Activated T-cell treated with anti-CD3 and anti-CD28 coated beads, Interleukin-2, amount 50 U/mL, for 4 hours (primary cell): ENCODE results near the gene HHIPL1. TPM values are rescaled to one million over a fixed set of nuclear protein-coding genes. Genes with fewer than 3 reads are reported as not detected.

Experiments
- ATAC-seq, 2 donors: fragments of 200-7000 bp; cut with Tn5 transposase; one replicate each; pipeline ENCODE4 v1.10.0; 2021
- DNase-seq: peaks from one replicate; pipeline ENCODE4 v3.0.0-alpha.2; 2020
- H3K27me3 Mint-ChIP-seq: one replicate; pipeline ENCODE4 v1.8.0; 2021; ENCODE audit warnings: low read depth, mixed read lengths
- H3K36me3 Mint-ChIP-seq: one replicate; pipeline ENCODE4 v1.8.0; 2022; ENCODE audit warnings: mixed read lengths; ENCODE audit not compliant: insufficient read depth
- H3K4me1 Mint-ChIP-seq: one replicate; pipeline ENCODE4 v1.8.0; 2021; ENCODE audit warnings: low read depth, mixed read lengths
- H3K4me3 Mint-ChIP-seq: one replicate; pipeline ENCODE4 v1.8.0; 2021; ENCODE audit warnings: mild to moderate bottlenecking, moderate library complexity, mixed read lengths
- H3K9me3 Mint-ChIP-seq: one replicate; pipeline ENCODE4 v1.8.0; 2021; ENCODE audit warnings: mixed read lengths
- total RNA-seq, 3 donors: library from RNA; stranded (reverse); gene quantifications; one replicate each; pipeline ENCODE4 v1.2.1, GENCODE V29; 2021

Gene HHIPL1
- total RNA-seq, 3 donors from 2014 or later = not detected

- no peaks in the 10 kb centered on the region for H3K36me3 Mint-ChIP-seq
- no peak overlapping the region for H3K4me3 Mint-ChIP-seq
- DNase-seq (no peak), ATAC-seq (no peak)
- H3K27me3 Mint-ChIP-seq = peaks cover 41% of the 10 kb centered on the region
- H3K4me1 Mint-ChIP-seq = no peaks in the 10 kb centered on the region
- H3K9me3 Mint-ChIP-seq = no peaks in the 10 kb centered on the region
These were observed 24.8 kb upstream of the HHIPL1 start for GRCh38 chr14:99619835-99620834.

- DNase-seq (no peak), ATAC-seq (no peak)
- no peak overlapping the region for H3K4me3 Mint-ChIP-seq
- H3K36me3 Mint-ChIP-seq = no peaks in the 10 kb centered on the region
- peaks cover 36% of the 10 kb centered on the region for H3K27me3 Mint-ChIP-seq
- H3K9me3 Mint-ChIP-seq = no peaks in the 10 kb centered on the region
- H3K4me1 Mint-ChIP-seq = no peaks in the 10 kb centered on the region
These were observed 23.0 kb upstream of the HHIPL1 start for GRCh38 chr14:99621948-99622347.

- no peak for ATAC-seq
- Mint-ChIP-seq H3K27me3 (peaks cover 37% of the 10 kb centered on the region), H3K4me1 (peaks cover 4% of the 10 kb centered on the region), H3K4me3 (no peak overlapping the region), H3K9me3 (no peaks in the 10 kb centered on the region), H3K36me3 (no peaks in the 10 kb centered on the region)
- no peak for DNase-seq
These were observed 20.9 kb upstream of the HHIPL1 start for GRCh38 chr14:99624024-99624423.

- H3K4me3 Mint-ChIP-seq = no peak overlapping the region
These were observed 20.0 kb upstream of the HHIPL1 start for GRCh38 chr14:99624971-99625370.

GRCh38 chr14:99625476-99625875 lies 19.5 kb upstream of the HHIPL1 start:
- H3K9me3 Mint-ChIP-seq = no peaks in the 10 kb centered on the region
- ATAC-seq = no peak
- H3K4me3 Mint-ChIP-seq = no peak overlapping the region
- no peak for DNase-seq
- no peaks in the 10 kb centered on the region for H3K36me3 Mint-ChIP-seq
- H3K4me1 Mint-ChIP-seq = peaks cover 5% of the 10 kb centered on the region
- peaks cover 36% of the 10 kb centered on the region for H3K27me3 Mint-ChIP-seq

More at GRCh38 chr14:99624971-99625370, 20.0 kb upstream of the HHIPL1 start:
- peaks cover 5% of the 10 kb centered on the region for H3K4me1 Mint-ChIP-seq
- H3K9me3 Mint-ChIP-seq = no peaks in the 10 kb centered on the region
- no peaks in the 10 kb centered on the region for H3K36me3 Mint-ChIP-seq
- DNase-seq = no peak
- peaks cover 34% of the 10 kb centered on the region for H3K27me3 Mint-ChIP-seq
- no peak for ATAC-seq

- no peaks in the 10 kb centered on the region for H3K36me3 Mint-ChIP-seq
- peaks cover 36% of the 10 kb centered on the region for H3K27me3 Mint-ChIP-seq
- DNase-seq (no peak), ATAC-seq (no peak)
- no peak overlapping the region for H3K4me3 Mint-ChIP-seq
- H3K4me1 Mint-ChIP-seq = peaks cover 5% of the 10 kb centered on the region
- H3K9me3 Mint-ChIP-seq = no peaks in the 10 kb centered on the region
These were observed 18.8 kb upstream of the HHIPL1 start for GRCh38 chr14:99626041-99626648.

GRCh38 chr14:99627100-99627499 lies 17.8 kb upstream of the HHIPL1 start:
- no peak for ATAC-seq
- Mint-ChIP-seq H3K27me3 (peaks cover 34% of the 10 kb centered on the region), H3K9me3 (no peaks in the 10 kb centered on the region), H3K36me3 (no peaks in the 10 kb centered on the region), H3K4me3 (no peak overlapping the region), H3K4me1 (peaks cover 5% of the 10 kb centered on the region)
- DNase-seq = no peak

GRCh38 chr14:99627510-99628381 lies 17.2 kb upstream of the HHIPL1 start:
- H3K4me1 Mint-ChIP-seq = peaks cover 5% of the 10 kb centered on the region
- ATAC-seq (no peak), DNase-seq (no peak)
- H3K9me3 Mint-ChIP-seq = no peaks in the 10 kb centered on the region
- H3K4me3 Mint-ChIP-seq = no peak overlapping the region
- peaks cover 27% of the 10 kb centered on the region for H3K27me3 Mint-ChIP-seq
- no peaks in the 10 kb centered on the region for H3K36me3 Mint-ChIP-seq

GRCh38 chr14:99628887-99629618 lies 15.9 kb upstream of the HHIPL1 start:
- H3K36me3 Mint-ChIP-seq = no peaks in the 10 kb centered on the region
- ATAC-seq = peak; percentile 83 to 90

GRCh38 chr14:99630202-99630601 lies 14.7 kb upstream of the HHIPL1 start:
- Mint-ChIP-seq H3K36me3 (no peaks in the 10 kb centered on the region), H3K4me1 (peaks cover 5% of the 10 kb centered on the region), H3K9me3 (no peaks in the 10 kb centered on the region), H3K27me3 (peaks cover 15% of the 10 kb centered on the region), H3K4me3 (no peak overlapping the region)
- DNase-seq = no peak
- ATAC-seq = no peak

More at GRCh38 chr14:99628887-99629618, 15.9 kb upstream of the HHIPL1 start:
- Mint-ChIP-seq H3K27me3 (peaks cover 21% of the 10 kb centered on the region), H3K9me3 (no peaks in the 10 kb centered on the region), H3K4me3 (no peak overlapping the region), H3K4me1 (peaks cover 5% of the 10 kb centered on the region)
- peak; percentile 51 for DNase-seq

- H3K36me3 Mint-ChIP-seq = no peaks in the 10 kb centered on the region
- H3K4me1 Mint-ChIP-seq = peaks cover 5% of the 10 kb centered on the region
- ATAC-seq (no peak), DNase-seq (no peak)
- peaks cover 8% of the 10 kb centered on the region for H3K27me3 Mint-ChIP-seq
- H3K4me3 Mint-ChIP-seq = no peak overlapping the region
- no peaks in the 10 kb centered on the region for H3K9me3 Mint-ChIP-seq
These were observed 12.4 kb upstream of the HHIPL1 start for GRCh38 chr14:99632410-99633035.

- Mint-ChIP-seq H3K36me3 (no peaks in the 10 kb centered on the region), H3K9me3 (no peaks in the 10 kb centered on the region), H3K27me3 (peaks cover 5% of the 10 kb centered on the region), H3K4me3 (no peak overlapping the region), H3K4me1 (peaks cover 5% of the 10 kb centered on the region)
- DNase-seq (no peak), ATAC-seq (no peak)
These were observed 11.8 kb upstream of the HHIPL1 start for GRCh38 chr14:99633141-99633540.

- DNase-seq = no peak
- no peak for ATAC-seq
- no peaks in the 10 kb centered on the region for H3K36me3 Mint-ChIP-seq
- H3K4me1 Mint-ChIP-seq = peaks cover 2% of the 10 kb centered on the region
- no peaks in the 10 kb centered on the region for H3K9me3 Mint-ChIP-seq
- peaks cover 4% of the 10 kb centered on the region for H3K27me3 Mint-ChIP-seq
- H3K4me3 Mint-ChIP-seq = no peak overlapping the region
These were observed 11.0 kb upstream of the HHIPL1 start for GRCh38 chr14:99633918-99634317.
